ENCODE measurements around the gene ZNF813.

Gene ZNF813

GRCh38 chr19:53518121-53518520, 50.6 kb downstream of the ZNF813 start:
- FAIRE-seq = no peak
- no peak for TF ChIP-seq CTCF (IDR thresholded peaks at IDR 0.05; ENCODE audit: insufficient read depth, missing control alignments)
- no peak for DNase-seq (ENCODE audit: insufficient read length, low spot score)

GRCh38 chr19:53518716-53519115, 51.2 kb downstream of the ZNF813 start:
- no peak for DNase-seq (ENCODE audit: insufficient read length, low spot score)
- FAIRE-seq = no peak
- TF ChIP-seq CTCF (IDR thresholded peaks at IDR 0.05; ENCODE audit: insufficient read depth, missing control alignments) = no peak

DNA sequence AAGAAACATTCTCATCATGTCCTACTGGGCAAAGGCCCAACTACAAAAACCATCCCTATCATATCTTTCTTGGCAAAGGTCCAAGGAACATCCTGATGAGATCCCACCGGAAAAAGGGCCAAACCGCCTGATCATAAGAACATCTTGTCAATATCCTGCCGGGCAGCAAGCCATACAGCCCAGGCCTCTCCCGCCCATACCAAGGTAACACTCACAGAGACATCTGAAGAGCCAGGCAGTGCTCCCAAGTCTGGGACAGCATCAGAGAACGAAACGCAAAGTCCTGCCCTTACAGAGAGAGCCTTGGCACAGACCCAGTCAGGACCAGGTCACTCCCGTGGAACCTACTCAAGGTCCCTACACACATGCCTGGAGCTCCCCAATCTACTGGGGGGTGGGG, 51.9 kb downstream of the ZNF813 start:
- FAIRE-seq (no peak), DNase-seq (ENCODE audit: insufficient read length, low spot score) (no peak)
- no peak for TF ChIP-seq CTCF (IDR thresholded peaks at IDR 0.05; ENCODE audit: insufficient read depth, missing control alignments)

- no peak for DNase-seq (ENCODE audit: insufficient read length, low spot score)
- FAIRE-seq = no peak
- no peak for TF ChIP-seq CTCF (IDR thresholded peaks at IDR 0.05; ENCODE audit: insufficient read depth, missing control alignments)
These were observed 52.6 kb downstream of the ZNF813 start for GRCh38 chr19:53520163-53520546.

DNA sequence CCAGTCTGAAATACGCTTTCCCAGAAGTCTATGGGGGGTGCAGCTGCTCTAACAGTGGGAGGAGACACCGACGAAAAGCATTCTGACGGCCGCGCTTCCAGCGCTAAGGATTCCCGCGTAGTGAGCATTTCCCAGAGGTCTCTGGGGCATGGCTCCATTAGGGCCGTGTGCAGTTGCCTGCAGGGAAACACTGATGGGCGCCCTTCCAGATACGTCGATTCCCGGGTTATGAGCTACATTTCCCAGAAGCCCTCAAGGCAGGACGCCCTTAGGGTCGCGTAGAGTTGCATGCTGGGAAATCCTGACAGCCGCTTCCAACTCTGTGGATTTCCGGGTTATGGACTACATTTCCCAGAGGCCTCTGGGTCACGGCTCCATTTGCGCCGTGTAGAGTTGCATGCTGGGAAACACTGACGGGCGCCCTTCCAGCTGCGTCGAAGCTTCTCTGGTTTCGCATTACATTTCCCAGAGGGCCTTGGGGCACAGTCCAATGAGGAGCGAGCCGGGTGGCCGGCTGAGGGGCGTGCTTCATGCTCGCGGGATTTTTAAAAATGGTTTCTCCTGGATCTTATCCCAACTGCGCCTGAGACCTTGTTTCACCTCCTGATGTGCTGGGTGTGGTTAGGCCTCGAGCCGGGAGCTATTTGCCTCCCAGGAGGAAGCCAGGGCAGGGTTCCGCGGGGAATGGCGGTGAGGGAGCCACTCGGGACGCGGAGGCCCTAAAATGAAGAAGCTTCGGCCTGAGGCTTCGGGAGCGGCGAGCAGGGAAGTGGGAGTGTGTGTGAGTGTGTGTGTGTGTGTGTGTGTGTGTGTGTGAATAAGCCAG, 53.2 kb downstream of the ZNF813 start:
- TF ChIP-seq CTCF (IDR thresholded peaks at IDR 0.05; ENCODE audit: insufficient read depth, missing control alignments) = no peak
- FAIRE-seq = peak; percentile 35
- peak; percentile 46 for DNase-seq (ENCODE audit: insufficient read length, low spot score)

GRCh38 chr19:53521373-53522202, 54.1 kb downstream of the ZNF813 start:
- FAIRE-seq (no peak), DNase-seq (ENCODE audit: insufficient read length, low spot score) (no peak)
- TF ChIP-seq CTCF (IDR thresholded peaks at IDR 0.05; ENCODE audit: insufficient read depth, missing control alignments) = no peak

DNA sequence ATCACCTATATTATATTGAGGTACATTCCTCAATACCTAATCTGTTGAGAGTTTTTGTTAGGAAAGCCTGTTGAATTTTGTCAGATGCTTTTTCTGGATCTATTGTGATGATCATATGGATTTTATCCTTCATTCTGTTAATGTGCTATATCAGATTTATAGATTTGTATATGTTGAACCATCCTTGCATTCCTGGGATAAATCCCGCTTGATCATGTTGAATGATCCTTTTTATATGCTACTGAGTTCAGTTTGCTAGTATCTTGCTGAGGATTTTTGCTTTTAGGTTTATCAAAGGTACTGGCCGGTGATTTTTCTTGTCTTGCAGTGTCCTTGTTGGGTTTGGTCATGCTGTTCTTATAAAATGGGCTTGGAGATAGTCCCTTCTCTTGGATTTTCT, 58.4 kb downstream of the ZNF813 start:
- FAIRE-seq = no peak
- DNase-seq (ENCODE audit: insufficient read length, low spot score) = no peak
- no peak for TF ChIP-seq CTCF (IDR thresholded peaks at IDR 0.05; ENCODE audit: insufficient read depth, missing control alignments)

Data from D721Med (cell line).